HG02884 (cell line): ENCODE measurements around the gene CSNK1A1.
"Not testable (repeated sequence)": the region's sequence is repeated elsewhere in the genome, so short reads cannot be mapped to it uniquely, and the experiment has no call there.

Experiments used
- ATAC-seq: cut with Tn5 transposase; IDR thresholded peaks from one replicate; pipeline ENCODE4 v1.9.1; 2021; ENCODE audit warnings: mild to moderate bottlenecking, moderate library complexity; ENCODE audit not compliant: unreplicated experiment

The CSNK1A1 gene

GRCh38 chr5:149464796-149465489, 86.3 kb downstream of the CSNK1A1 start:
- ATAC-seq, result no peak

GRCh38 chr5:149461907-149462306, 89.3 kb downstream of the CSNK1A1 start:
- not testable (repeated sequence) for ATAC-seq

DNA sequence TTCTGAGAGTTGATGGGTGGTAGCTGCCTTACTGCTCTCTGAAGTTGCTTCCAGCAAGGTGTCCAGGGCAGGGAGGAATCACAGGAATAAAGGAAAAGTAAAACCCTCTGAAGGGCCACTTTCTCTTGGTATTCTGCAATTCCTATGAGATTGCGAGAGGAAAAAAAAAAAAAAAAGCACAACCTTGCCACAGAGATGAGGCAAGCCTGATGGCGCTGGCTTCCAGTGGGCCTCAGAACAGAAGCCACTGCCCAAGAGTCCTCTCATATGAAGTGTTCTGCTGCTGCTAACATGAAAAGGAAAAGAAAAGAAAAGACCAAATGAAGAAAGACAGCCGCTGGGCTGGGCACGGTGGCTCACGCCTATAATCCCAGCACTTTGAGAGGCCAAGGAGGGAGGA, 91.3 kb downstream of the CSNK1A1 start:
- ATAC-seq, result no peak

DNA sequence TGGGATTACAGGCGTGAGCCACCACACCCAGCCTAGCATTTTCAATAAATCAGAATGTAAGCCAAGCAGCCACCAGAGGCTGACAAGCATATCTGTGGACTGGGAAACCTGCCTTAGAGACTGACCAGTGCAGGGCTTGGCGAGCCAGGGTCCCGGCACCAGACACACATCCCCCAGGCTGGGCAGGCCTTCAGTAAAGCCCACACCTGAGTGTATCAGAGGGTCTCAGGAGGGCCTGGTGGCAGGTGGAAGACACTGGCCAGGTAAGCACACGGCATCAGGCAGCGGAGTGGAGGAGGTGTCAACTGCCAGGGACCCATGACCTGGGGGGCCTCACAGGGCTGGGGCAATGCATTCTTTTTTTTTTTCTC, 93.9 kb downstream of the CSNK1A1 start:
- ATAC-seq, result no peak

DNA sequence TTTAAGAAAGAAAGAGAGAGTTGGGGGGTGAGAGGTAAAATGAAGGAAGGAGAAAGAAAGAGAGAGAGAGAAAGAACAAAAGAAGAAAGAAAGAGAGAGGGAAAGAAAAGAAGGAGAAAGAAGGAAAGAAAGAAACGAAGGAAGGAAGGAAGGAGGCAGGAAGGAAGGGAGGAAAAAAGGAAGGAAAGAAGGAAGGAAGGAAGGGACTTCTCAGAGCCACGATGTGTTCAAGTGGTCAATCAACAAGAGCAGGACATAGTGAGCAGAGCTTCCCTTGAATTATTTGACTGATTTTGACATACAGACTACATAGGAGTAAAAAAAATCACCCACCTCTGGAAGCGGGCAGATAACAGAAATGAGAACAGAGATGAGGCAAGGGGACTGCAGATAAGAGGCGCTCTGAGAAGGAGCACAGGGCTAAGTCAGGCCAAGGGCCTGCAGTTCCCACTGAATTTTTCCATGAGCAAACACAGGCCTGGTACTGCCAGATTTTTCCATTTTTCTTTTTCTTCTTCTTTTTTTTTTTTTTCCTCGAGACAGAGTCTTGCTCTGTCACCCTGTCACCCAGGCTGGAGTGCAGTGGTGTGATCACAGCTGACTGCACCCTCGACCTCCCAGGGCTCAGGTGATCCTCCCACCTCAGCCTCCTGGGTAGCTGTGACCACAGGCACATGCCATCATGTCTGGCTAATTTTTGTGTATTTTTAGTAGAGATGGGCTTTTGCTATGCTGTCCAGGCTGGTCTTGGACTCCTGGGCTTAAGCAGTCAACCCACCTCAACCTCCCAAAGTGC, 94.4 kb downstream of the CSNK1A1 start:
- no peak for ATAC-seq

DNA sequence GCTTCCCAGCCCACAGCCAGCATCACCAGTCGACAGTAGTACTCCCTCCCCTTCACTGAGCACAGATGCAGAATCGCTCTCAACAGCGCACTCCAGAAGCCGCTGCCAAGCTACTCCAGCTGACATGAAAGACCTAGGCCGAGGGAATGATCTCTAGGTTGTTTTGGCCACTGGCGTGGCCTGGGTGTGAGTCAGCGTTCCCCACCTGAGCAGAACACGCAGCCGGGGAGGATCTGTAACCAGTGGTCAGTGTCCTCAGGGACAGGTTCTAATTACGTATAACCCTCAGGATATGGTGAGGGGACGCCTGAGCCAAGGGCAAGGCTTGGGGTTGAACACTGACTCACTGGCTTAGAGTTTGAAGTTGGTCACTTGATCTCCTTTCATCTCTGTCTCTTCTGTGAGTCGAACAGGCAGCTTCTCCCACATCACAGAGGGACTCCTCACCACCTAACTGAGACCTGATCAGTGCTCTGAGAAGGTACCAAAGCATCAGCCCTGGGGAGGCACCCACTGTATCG, 95.3 kb downstream of the CSNK1A1 start:
- ATAC-seq, result no peak

- no peak for ATAC-seq
Measured at GRCh38 chr5:149453618-149454415, 97.4 kb downstream of the CSNK1A1 start.

DNA sequence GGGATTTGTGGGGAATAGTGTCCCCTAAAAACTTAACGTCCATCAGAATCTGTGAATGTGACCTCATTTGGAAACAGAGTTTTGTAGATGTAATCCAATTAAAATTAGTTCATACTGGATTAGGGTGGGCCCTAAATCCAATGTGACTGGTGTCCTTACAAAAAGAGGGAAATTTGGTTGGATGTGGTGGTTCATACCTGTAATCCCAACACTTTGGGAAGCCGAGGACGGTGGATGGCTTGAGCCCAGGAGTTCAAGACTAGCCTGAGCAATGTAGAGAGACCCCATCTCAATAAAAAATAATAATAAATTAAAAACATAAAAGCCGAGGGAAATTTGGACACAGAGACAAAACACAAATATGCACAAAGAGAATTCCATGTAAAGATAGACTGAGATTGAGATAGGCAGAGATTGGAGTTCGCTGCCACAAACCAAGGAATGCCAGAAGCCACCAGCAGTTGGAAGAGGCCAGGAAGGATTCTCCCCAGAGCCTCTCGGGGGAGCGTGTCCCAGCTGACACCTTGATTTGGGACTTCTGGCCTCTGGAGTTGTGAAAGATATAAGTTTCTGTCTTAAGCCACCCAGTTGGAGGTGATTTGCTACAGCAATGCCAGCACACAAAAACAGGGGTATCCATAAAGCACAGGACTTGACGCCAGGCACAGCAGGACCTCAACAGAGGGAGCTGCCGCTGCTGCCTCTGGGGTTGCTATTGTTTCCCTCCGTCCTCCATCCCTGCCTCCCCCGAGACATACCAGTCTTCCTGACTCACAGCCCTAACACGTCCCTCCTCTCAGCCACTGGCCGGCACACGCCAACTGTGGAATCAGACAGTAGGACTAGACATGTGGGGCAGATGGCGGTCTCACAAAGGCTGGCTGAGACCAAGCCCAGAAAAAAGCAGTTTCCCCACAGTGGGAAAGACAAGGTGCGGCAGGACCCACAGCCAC, 98.3 kb downstream of the CSNK1A1 start:
- no peak for ATAC-seq

DNA sequence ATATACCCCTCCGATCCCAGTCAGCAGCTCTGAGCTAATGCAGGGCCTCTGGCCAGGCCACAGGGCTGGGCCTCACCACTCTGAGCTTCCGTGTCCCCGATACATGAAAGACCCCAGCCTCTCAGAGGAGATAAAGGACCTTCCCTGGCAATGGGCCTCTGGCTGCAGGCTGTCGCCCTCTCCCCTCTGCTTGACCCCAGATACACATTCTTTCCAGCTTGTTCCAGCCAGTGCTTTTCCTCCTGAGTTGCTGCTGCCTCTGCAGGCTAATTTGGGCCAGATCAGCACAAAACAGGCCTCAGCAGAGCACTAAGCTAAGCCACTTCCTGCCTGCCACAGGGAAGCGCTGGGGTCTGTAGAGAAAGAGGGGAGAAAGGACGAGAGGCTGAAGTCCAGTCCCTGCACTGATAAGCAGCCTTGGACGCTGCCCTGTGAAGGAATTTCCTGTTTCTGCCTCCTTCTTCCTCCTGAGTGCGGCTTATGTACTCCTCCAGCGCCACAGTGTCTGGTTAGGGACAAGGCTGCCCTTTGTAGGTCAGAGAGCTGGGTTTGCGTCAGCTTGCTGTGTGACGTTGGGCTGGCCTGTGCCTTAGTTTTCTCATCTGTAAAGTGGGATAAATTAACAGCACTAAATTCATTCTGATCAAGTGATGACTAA, 99.1 kb downstream of the CSNK1A1 start:
- ATAC-seq, result no peak

- ATAC-seq, result no peak
Measured at GRCh38 chr5:149450199-149450598, 101.0 kb downstream of the CSNK1A1 start.

- ATAC-seq, result no peak
Measured at GRCh38 chr5:149448831-149449714, 102.2 kb downstream of the CSNK1A1 start.

GRCh38 chr5:149448431-149448830, 102.8 kb downstream of the CSNK1A1 start:
- no peak for ATAC-seq

DNA sequence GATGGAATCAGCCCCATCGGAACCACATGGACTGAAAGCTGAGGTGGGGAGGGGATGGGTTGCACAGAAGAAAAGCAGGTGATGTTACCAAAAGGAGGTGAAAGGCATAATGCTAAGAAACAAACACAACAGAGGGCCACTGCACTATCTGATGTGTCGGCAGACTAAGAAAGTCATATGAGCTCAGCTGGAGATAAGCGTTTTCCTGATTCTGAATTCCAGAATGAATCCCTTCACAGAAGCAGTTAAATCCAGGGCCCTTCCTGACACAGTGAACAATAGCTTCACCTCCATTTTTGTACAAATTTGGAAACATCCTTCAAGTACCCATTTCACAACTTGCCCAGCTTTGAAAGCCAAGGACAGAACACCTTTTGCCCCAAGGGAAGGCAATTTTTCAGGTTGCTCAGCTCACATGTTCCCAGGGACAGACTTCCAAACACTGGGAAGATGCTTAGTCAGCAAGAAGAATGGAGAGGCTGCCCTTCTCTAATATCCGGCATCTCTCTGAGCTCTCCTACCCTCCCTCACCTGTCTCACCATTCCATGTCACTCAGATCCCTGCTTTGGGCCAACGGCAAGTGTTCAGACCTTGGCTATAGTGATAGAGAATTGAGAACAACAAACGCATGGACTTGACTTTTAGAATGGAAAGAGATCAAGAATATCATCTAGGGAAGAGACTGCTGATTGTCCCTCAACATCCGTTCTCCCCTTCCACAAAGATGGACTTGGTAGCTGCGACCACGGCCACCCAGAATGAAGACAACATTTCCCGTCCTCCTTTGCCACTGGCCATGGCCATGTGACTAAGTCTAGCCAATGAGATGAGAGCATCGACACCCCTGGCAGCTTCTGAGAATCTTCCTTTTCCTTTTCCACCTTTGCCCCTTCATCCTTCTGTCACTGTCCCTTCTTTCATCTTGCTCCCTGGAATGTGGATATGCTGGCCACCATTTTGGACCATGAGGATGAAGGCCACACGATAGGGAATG, 103.6 kb downstream of the CSNK1A1 start:
- no peak for ATAC-seq

GRCh38 chr5:149446794-149447193, 104.4 kb downstream of the CSNK1A1 start:
- not testable (repeated sequence) for ATAC-seq

GRCh38 chr5:149445739-149446369, 105.4 kb downstream of the CSNK1A1 start:
- no peak for ATAC-seq

GRCh38 chr5:149445343-149445738, 105.9 kb downstream of the CSNK1A1 start:
- no peak for ATAC-seq

- not testable (repeated sequence) for ATAC-seq
Measured at GRCh38 chr5:149444430-149444829, 106.8 kb downstream of the CSNK1A1 start.
